GM12878 (cell line): ENCODE measurements around the gene GNB5. TPM values are rescaled to one million over a fixed set of nuclear protein-coding genes. Genes with fewer than 3 reads are reported as not detected.

ENCODE experiments used
- ATAC-seq: fragments of 200-7000 bp; cut with Tn5 transposase; 3 replicates; pipeline ENCODE4 v1.9.1; 2020; ENCODE audit warnings: mild to moderate bottlenecking, moderate library complexity
- Bru-seq: library from RNA; stranded (reverse); fragments of 400-500 nt; gene quantifications from one replicate; lab custom pipeline; 2021; lab: Mats Ljungman, UMichigan
- BruChase-seq, 2 experiments: library from RNA; stranded (reverse); fragments of 400-500 nt; gene quantifications; one replicate each; lab custom pipeline; 2021; lab: Mats Ljungman, UMichigan
- BruUV-seq: library from RNA; stranded (reverse); fragments of 400-500 nt; replicated peaks from 2 replicates; lab custom pipeline; 2021; lab: Mats Ljungman, UMichigan
- CTCF ChIA-PET: fragments of 300-600 bp; sonication (Branson Sonifier 250); formaldehyde crosslinking; extraction: SDS; loops from one replicate; lab custom pipeline; 2021; ENCODE audit warnings: inconsistent platforms; lab: Yijun Ruan, JAX
- POLR2A ChIA-PET: fragments of 350-600 bp; formaldehyde crosslinking; extraction: SDS; loops from one replicate; lab custom pipeline; 2021; ENCODE audit warnings: inconsistent platforms; lab: Charles Lee
- RAD21 ChIA-PET: fragments of 300-600 bp; sonication (Branson Sonifier 250); formaldehyde crosslinking; loops from one replicate; lab custom pipeline; 2023; ENCODE audit warnings: antibody characterized with exemption; ENCODE audit not compliant: unreplicated experiment; lab: Charles Lee
- SMC1A ChIA-PET: fragments of 300-600 bp; sonication (Branson Sonifier 250); formaldehyde crosslinking; loops from one replicate; lab custom pipeline; 2023; ENCODE audit not compliant: unreplicated experiment, uncharacterized antibody; lab: Charles Lee
- DNase-seq: peaks from one replicate; pipeline ENCODE4 v3.0.0-alpha.2; 2011; ENCODE audit warnings: low read depth, low spot score
- FAIRE-seq: peaks from 3 replicates; lab custom pipeline; 2011; peaks lifted over from hg19 to GRCh38; lab: Jason Lieb, UNC
- H2AFZ ChIP-seq: 2 replicates; pipeline ENCODE4 v1.6.0; 2011; ENCODE audit warnings: low read depth, low read length, control low read depth; ENCODE audit not compliant: control insufficient read depth
- H3K27ac ChIP-seq: 2 replicates; pipeline ENCODE4 v1.5.1; 2011; ENCODE audit warnings: control low read depth; ENCODE audit not compliant: control insufficient read depth, insufficient read depth
- H3K27me3 ChIP-seq, 2 experiments: replicated peaks in 1 of 2; 2 replicates each; pipeline versions ENCODE4 v1.6.0 to v1.6.1; 2011; ENCODE audit warnings: low read length in 1 of 2; ENCODE audit not compliant: control insufficient read depth in 2 of 2, insufficient read depth in 2 of 2
- H3K36me3 ChIP-seq, 2 experiments: 2 replicates each; pipeline ENCODE4 v1.5.1; 2011; ENCODE audit warnings: low read length in 1 of 2; ENCODE audit not compliant: control insufficient read depth in 2 of 2, insufficient read depth in 2 of 2
- H3K4me1 ChIP-seq: 2 replicates; pipeline ENCODE4 v1.6.1; 2011; ENCODE audit warnings: mild to moderate bottlenecking, low read length, moderate library complexity, mixed read lengths; ENCODE audit not compliant: control insufficient read depth, insufficient read depth
- H3K4me2 ChIP-seq: 2 replicates; pipeline ENCODE4 v1.6.0; 2011; ENCODE audit warnings: control low read depth; ENCODE audit not compliant: control insufficient read depth, insufficient read depth
- H3K4me3 ChIP-seq: fragments of 200-600 bp; sonication (generic); 2 replicates; pipeline ENCODE4 v1.5.1; 2016
- H3K79me2 ChIP-seq: 2 replicates; pipeline ENCODE4 v1.6.0; 2011; ENCODE audit warnings: low read length; ENCODE audit not compliant: control insufficient read depth, insufficient read depth
- H3K9ac ChIP-seq: 2 replicates; pipeline ENCODE4 v1.8.0; 2011; ENCODE audit warnings: low read length, control low read depth, mixed read lengths; ENCODE audit not compliant: control insufficient read depth, insufficient read depth
- H3K9me3 ChIP-seq: replicated peaks from 3 replicates; pipeline ENCODE4 v1.5.1; 2011; ENCODE audit warnings: mild to moderate bottlenecking, low read length; ENCODE audit not compliant: control insufficient read depth, insufficient read depth
- H4K20me1 ChIP-seq: 2 replicates; pipeline ENCODE4 v1.6.0; 2011; ENCODE audit not compliant: control insufficient read depth, insufficient read depth
- KLF5 ChIP-seq: fragments of 450-650 bp; IDR thresholded peaks from 2 replicates; pipeline ENCODE4 v1.6.1; 2014; ENCODE audit warnings: mild to moderate bottlenecking; ENCODE audit not compliant: partially characterized antibody
- MXI1 ChIP-seq: fragments of 150-350 bp; IDR thresholded peaks from 2 replicates; pipeline ENCODE4 v1.6.1; 2011; ENCODE audit warnings: low read depth, mild to moderate bottlenecking, inconsistent platforms, low read length, improper control_type of control experiment
- SMC3 ChIP-seq: IDR thresholded peaks from 2 replicates; pipeline ENCODE4 v1.6.1; 2011; ENCODE audit warnings: low read length, improper control_type of control experiment, borderline replicate concordance
- WGBS: methylation state at CpG from one replicate; pipeline ENCODE4 v1.1.6; 2016; ENCODE audit warnings: low lambda C conversion rate; ENCODE audit not compliant: insufficient replicate concordance, insufficient coverage; ENCODE audit errors: missing lambda C conversion rate; 5-methylcytosine and 5-hydroxymethylcytosine counted together
- in situ Hi-C: fragments of 300-500 bp; cut with MboI; formaldehyde crosslinking; loops from 9 replicates; pipeline ENCODE4 v1.14.3; 2018; ENCODE audit warnings: mixed read lengths
- intact Hi-C: fragments of 100-400 bp; cut with micrococcal nuclease; formaldehyde crosslinking; loops from one replicate; pipeline ENCODE4 v1.14.2; 2022; ENCODE audit not compliant: unreplicated experiment
- long read RNA-seq, 2 experiments: library from polyadenylated mRNA; unstranded; transcript quantifications; one replicate each; pipeline ENCODE4 v2.0.0, GENCODE V29; 2019 to 2020
- polyA minus RNA-seq, 3 experiments: library from RNA; depleted of rRNA, polyadenylated mRNA; stranded (reverse); fragments of >200 nt; gene quantifications; 2 replicates each; pipeline ENCODE4 v1.2.3, GENCODE V29; 2011
- polyA plus RNA-seq, 11 experiments: library from polyadenylated mRNA; depleted of rRNA in 4 of 11; unstranded in 6 of 11; stranded (reverse) in 5 of 11; fragments of >200 nt; fragmentation: Nextera tagmentation in 4 of 11; fragmentation: Illumina TruSeq in 1 of 11; extraction: Ambion mirVana in 4 of 11; extraction: Trizol in 1 of 11; gene quantifications; 1 replicate in 1 of 11; 2 replicates in 10 of 11; pipeline versions ENCODE4 v1.2.1 to v1.2.3, GENCODE V29; 2011 to 2016; ENCODE audit warnings: inconsistent platforms in 2 of 11, missing spikeins in 2 of 11, low read depth in 1 of 11
- total RNA-seq, 4 experiments: library from RNA; depleted of rRNA in 3 of 4; stranded (reverse); fragments of >200 nt in 3 of 4; fragmentation: Illumina TruSeq in 1 of 4; extraction: Trizol in 1 of 4; gene quantifications; 2 replicates each; pipeline versions ENCODE4 v1.2.1 to v1.2.3, GENCODE V29; 2013 to 2021
- TF ChIP-seq, protein P1 (sequence below): fragments of 450-650 bp; IDR thresholded peaks from 2 replicates; pipeline ENCODE4 v1.6.1; 2016; ENCODE audit warnings: mild to moderate bottlenecking, moderate library complexity, borderline replicate concordance
- TF ChIP-seq, protein P2 (sequence below): fragments of 450-650 bp; IDR thresholded peaks from 2 replicates; pipeline ENCODE4 v1.6.1; 2014; ENCODE audit warnings: mild to moderate bottlenecking
- TF ChIP-seq, protein P3 (sequence below): IDR thresholded peaks from 2 replicates; pipeline ENCODE4 v1.6.1; 2011; ENCODE audit warnings: borderline replicate concordance, low read depth, mild to moderate bottlenecking, moderate library complexity, mixed read lengths, low read length; ENCODE audit not compliant: insufficient read depth; ENCODE audit errors: extremely low read length
- TF ChIP-seq, protein P4 (sequence below): IDR thresholded peaks from 2 replicates; pipeline ENCODE4 v1.6.1; 2012; ENCODE audit warnings: low read depth, low read length, improper control_type of control experiment

GNB5 gene
- 24.0 and 28.5 TPM in 2 replicates for total RNA-seq (2013; cell fraction: nucleolus; rRNA removed)
- total RNA-seq (2014; rRNA removed) (16.8 and 18.4 TPM in 2 replicates), total RNA-seq (2014; rRNA removed; fragmentation: Illumina TruSeq; extraction: Trizol) (10.0 and 10.4 TPM in 2 replicates), total RNA-seq (2021) (16.8 and 16.9 TPM in 2 replicates), polyA plus RNA-seq (2011; rRNA removed) (11.3 and 14.6 TPM in 2 replicates), polyA plus RNA-seq (2014; fragmentation: Illumina TruSeq; extraction: Trizol) (10.4 and 10.6 TPM in 2 replicates), polyA plus RNA-seq (2014; fragmentation: Nextera tagmentation; extraction: Ambion mirVana) (1 to 10 TPM; 2.4 to 4.7 TPM), polyA plus RNA-seq (2014; rRNA removed) (15.8 and 15.9 TPM in 2 replicates), polyA plus RNA-seq (2016; fragmentation: Nextera tagmentation; extraction: Ambion mirVana) (10 to 100 TPM; 23.4 to 25.9 TPM), polyA minus RNA-seq (2011; rRNA and poly(A)+ RNA removed) (19.8 and 21.5 TPM in 2 replicates), Bru-seq, nascent RNA (percentile 58 among the genes with signal in this experiment), BruChase-seq, experiment 1, labeled RNA remaining after a 6-hour chase (percentile 58 among the genes with signal in this experiment), BruChase-seq, experiment 2, labeled RNA remaining after a 2-hour chase (percentile 57 among the genes with signal in this experiment)
- polyA plus RNA-seq (2011; ENCODE audit: low read depth): 6.4 TPM
- polyA plus RNA-seq (2011; cell fraction: cytosol; rRNA removed): 17.2 and 19.4 TPM in 2 replicates
- 10.7 and 15.2 TPM in 2 replicates for polyA plus RNA-seq (2011; cell fraction: nucleus; rRNA removed)
- polyA plus RNA-seq (2012): 10.1 and 11.5 TPM in 2 replicates
- 5.9 and 9.5 TPM in 2 replicates for polyA minus RNA-seq (2011; cell fraction: cytosol; rRNA and poly(A)+ RNA removed)
- 8.0 and 14.6 TPM in 2 replicates for polyA minus RNA-seq (2011; cell fraction: nucleus; rRNA and poly(A)+ RNA removed)
- long read RNA-seq, experiment 1, transcript GNB5-202 (11 exons, 1,735 nt): major isoform, 13 of 18 reads
- long read RNA-seq, experiment 1, partial matches to known transcripts: 2 of 18 reads
- long read RNA-seq, experiment 1, other reads (novel, unspliced or antisense): 3 of 18 reads
- long read RNA-seq, experiment 2, transcript GNB5-202 (11 exons, 1,735 nt): major isoform, 67 of 81 reads
- long read RNA-seq, experiment 2, partial matches to known transcripts: 7 of 81 reads
- long read RNA-seq, experiment 2, other reads (novel, unspliced or antisense): 7 of 81 reads

DNA sequence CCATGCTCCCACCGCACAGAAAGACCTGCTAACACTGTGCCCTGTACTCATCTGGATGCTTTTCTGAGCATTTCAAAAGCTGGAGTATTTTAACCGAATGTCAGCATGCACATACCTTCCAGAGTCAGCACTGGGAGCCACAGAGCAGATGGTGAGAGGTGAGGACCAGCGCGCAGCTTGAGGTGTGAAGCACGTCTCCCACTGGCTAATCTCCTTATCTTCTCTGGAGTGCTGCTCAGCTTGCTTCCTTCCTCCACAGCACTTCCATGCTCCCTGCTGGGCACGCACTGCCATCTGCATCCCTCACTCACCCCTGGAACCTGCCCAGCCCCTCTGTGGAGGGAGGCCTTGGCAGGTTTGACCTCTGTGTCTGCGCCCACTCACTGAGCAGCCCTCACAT lies at the start of gene GNB5:
GNB5 (minus strand) TSS at position 186 of the 400 bp plus-strand sequence. CDS start 6,716 bp downstream, outside the sequence.
- RAD21 ChIA-PET: no interaction called here
- SMC1A ChIA-PET: interaction anchor here (1.1 kb wide), 1 partner anchor 17 kb away, joined by 6 read pairs; no protein-coding TSS in a partner anchor
- Histone ChIP-seq H3K9me3 (no peaks in the 10 kb centered on the region; the same call in 2 of the 3 replicates), H3K36me3 (no peaks in the 10 kb centered on the region), H3K27ac (no peak within 1 kb of the TSS), H3K4me3 (no peak within 1 kb of the TSS), H3K79me2 (no peaks in the 10 kb centered on the region), H4K20me1 (no peaks in the 10 kb centered on the region), H3K4me1 (no peaks in the 10 kb centered on the region), H3K4me2 (no peak within 1 kb of the TSS), H3K9ac (no peak within 1 kb of the TSS), H3K27me3 (no peaks in the 10 kb centered on the region), H2AFZ (no peak within 1 kb of the TSS)
- no TSS peak for BruUV-seq
- ATAC-seq (no peak), FAIRE-seq (no peak), DNase-seq (no peak)
- in situ Hi-C loops: no loop called here
- 85% methylated on average over 6 of the region's 7 CpGs for whole genome bisulfite sequencing
- intact Hi-C loops: no loop called here
- POLR2A ChIA-PET: interaction anchor here (0.6 kb wide), 2 partner anchors 15 to 287 kb away, joined by 3 to 5 read pairs; no protein-coding TSS in a partner anchor
- CTCF ChIA-PET: interaction anchor here (0.6 to 10.0 kb wide), 5 partner anchors 12 to 35 kb away, joined by 3 to 235 read pairs (median 3); no protein-coding TSS in a partner anchor
- TF ChIP-seq, protein P1, sequence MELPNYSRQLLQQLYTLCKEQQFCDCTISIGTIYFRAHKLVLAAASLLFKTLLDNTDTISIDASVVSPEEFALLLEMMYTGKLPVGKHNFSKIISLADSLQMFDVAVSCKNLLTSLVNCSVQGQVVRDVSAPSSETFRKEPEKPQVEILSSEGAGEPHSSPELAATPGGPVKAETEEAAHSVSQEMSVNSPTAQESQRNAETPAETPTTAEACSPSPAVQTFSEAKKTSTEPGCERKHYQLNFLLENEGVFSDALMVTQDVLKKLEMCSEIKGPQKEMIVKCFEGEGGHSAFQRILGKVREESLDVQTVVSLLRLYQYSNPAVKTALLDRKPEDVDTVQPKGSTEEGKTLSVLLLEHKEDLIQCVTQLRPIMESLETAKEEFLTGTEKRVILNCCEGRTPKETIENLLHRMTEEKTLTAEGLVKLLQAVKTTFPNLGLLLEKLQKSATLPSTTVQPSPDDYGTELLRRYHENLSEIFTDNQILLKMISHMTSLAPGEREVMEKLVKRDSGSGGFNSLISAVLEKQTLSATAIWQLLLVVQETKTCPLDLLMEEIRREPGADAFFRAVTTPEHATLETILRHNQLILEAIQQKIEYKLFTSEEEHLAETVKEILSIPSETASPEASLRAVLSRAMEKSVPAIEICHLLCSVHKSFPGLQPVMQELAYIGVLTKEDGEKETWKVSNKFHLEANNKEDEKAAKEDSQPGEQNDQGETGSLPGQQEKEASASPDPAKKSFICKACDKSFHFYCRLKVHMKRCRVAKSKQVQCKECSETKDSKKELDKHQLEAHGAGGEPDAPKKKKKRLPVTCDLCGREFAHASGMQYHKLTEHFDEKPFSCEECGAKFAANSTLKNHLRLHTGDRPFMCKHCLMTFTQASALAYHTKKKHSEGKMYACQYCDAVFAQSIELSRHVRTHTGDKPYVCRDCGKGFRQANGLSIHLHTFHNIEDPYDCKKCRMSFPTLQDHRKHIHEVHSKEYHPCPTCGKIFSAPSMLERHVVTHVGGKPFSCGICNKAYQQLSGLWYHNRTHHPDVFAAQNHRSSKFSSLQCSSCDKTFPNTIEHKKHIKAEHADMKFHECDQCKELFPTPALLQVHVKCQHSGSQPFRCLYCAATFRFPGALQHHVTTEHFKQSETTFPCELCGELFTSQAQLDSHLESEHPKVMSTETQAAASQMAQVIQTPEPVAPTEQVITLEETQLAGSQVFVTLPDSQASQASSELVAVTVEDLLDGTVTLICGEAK: no peak
- TF ChIP-seq, protein P2, sequence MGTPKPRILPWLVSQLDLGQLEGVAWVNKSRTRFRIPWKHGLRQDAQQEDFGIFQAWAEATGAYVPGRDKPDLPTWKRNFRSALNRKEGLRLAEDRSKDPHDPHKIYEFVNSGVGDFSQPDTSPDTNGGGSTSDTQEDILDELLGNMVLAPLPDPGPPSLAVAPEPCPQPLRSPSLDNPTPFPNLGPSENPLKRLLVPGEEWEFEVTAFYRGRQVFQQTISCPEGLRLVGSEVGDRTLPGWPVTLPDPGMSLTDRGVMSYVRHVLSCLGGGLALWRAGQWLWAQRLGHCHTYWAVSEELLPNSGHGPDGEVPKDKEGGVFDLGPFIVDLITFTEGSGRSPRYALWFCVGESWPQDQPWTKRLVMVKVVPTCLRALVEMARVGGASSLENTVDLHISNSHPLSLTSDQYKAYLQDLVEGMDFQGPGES: no peak
- no peak for TF ChIP-seq MXI1
- TF ChIP-seq, protein P3, sequence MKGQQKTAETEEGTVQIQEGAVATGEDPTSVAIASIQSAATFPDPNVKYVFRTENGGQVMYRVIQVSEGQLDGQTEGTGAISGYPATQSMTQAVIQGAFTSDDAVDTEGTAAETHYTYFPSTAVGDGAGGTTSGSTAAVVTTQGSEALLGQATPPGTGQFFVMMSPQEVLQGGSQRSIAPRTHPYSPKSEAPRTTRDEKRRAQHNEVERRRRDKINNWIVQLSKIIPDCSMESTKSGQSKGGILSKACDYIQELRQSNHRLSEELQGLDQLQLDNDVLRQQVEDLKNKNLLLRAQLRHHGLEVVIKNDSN: no peak
- TF ChIP-seq KLF5: no peak
- TF ChIP-seq, protein P4, sequence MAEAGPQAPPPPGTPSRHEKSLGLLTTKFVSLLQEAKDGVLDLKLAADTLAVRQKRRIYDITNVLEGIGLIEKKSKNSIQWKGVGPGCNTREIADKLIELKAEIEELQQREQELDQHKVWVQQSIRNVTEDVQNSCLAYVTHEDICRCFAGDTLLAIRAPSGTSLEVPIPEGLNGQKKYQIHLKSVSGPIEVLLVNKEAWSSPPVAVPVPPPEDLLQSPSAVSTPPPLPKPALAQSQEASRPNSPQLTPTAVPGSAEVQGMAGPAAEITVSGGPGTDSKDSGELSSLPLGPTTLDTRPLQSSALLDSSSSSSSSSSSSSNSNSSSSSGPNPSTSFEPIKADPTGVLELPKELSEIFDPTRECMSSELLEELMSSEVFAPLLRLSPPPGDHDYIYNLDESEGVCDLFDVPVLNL: no peak
- no peak for TF ChIP-seq SMC3
